Measurements from ENCODE around the gene JUN.

Gene JUN

DNA sequence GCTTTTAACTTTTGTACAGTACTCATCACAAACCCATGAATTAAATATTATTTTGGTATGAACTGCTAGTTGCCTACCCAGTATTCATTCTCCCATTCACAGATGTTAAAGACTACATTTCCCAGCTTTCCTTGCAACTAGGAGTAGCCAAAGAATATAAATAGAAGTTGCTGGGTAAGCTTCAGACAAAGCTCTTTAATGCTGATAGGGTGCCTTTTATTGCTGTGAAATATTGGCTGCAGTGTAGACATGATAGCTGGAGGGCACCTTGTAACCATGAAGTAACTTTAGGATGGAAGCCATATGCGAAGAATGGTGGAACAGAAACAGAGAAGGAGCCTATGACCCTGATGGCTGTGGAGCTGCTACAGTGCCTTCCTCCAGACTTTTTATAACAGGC, 16.7 kb downstream of the JUN start:
- H3K36me3 ChIP-seq (ENCODE audit: insufficient read depth, low read depth, low read length), result no peaks in the 10 kb centered on the region

GRCh38 chr1:58765441-58765840, 18.4 kb downstream of the JUN start:
- no peaks in the 10 kb centered on the region for H3K36me3 ChIP-seq (ENCODE audit: insufficient read depth, low read depth, low read length)
- no peak overlapping the region for H3K9ac ChIP-seq (ENCODE audit: low read depth, low read length)
- no peaks in the 10 kb centered on the region for H3K27me3 ChIP-seq (ENCODE audit: insufficient read depth, low read length)
- no peaks in the 10 kb centered on the region; the same call in 1 of the 2 replicates for H3K4me1 ChIP-seq (ENCODE audit: insufficient read depth, low read length)
- no peak overlapping the region for H3K4me3 ChIP-seq (ENCODE audit: low read length)
- no peak overlapping the region for H3K27ac ChIP-seq (ENCODE audit: low read length)
- H3K9me3 ChIP-seq (ENCODE audit: insufficient read depth, low read depth, low read length), result no peaks in the 10 kb centered on the region

More for the DNA sequence above, 16.7 kb downstream of the JUN start:
- Histone ChIP-seq H3K27ac (ENCODE audit: low read length) (no peak overlapping the region), H3K4me1 (ENCODE audit: insufficient read depth, low read length) (no peaks in the 10 kb centered on the region; the same call in 1 of the 2 replicates), H3K27me3 (ENCODE audit: insufficient read depth, low read length) (no peaks in the 10 kb centered on the region), H3K4me3 (ENCODE audit: low read length) (no peak overlapping the region), H3K9ac (ENCODE audit: low read depth, low read length) (no peak overlapping the region), H3K9me3 (ENCODE audit: insufficient read depth, low read depth, low read length) (no peaks in the 10 kb centered on the region)

DNA sequence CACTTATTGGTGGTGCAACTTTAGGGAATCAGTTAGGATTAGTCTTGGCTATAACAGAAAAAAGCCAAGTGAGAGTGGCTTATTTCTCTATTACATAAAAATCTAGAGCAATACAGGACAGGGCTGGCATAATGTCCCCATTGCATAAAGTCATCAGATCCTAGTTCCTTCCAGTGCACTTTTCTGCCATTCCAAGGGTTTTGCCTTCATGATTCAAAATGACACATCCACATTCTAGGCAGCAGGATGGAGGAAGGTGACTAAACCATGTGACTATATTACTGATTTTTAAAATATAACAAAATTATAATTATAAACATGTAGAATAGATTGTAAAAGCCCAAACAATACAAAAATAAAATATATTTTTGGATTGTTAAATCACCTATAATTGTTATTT, 18.8 kb downstream of the JUN start:
- Histone ChIP-seq H3K27ac (ENCODE audit: low read length) (no peak overlapping the region), H3K4me1 (ENCODE audit: insufficient read depth, low read length) (no peaks in the 10 kb centered on the region; the same call in 1 of the 2 replicates), H3K9ac (ENCODE audit: low read depth, low read length) (no peak overlapping the region), H3K4me3 (ENCODE audit: low read length) (no peak overlapping the region), H3K36me3 (ENCODE audit: insufficient read depth, low read depth, low read length) (no peaks in the 10 kb centered on the region), H3K9me3 (ENCODE audit: insufficient read depth, low read depth, low read length) (no peaks in the 10 kb centered on the region), H3K27me3 (ENCODE audit: insufficient read depth, low read length) (no peaks in the 10 kb centered on the region)

- no peaks in the 10 kb centered on the region for H3K36me3 ChIP-seq (ENCODE audit: insufficient read depth, low read depth, low read length)
- H3K27me3 ChIP-seq (ENCODE audit: insufficient read depth, low read length), result no peaks in the 10 kb centered on the region
- no peak overlapping the region for H3K27ac ChIP-seq (ENCODE audit: low read length)
- H3K9ac ChIP-seq (ENCODE audit: low read depth, low read length), result no peak overlapping the region
- H3K4me3 ChIP-seq (ENCODE audit: low read length), result no peak overlapping the region
- H3K4me1 ChIP-seq (ENCODE audit: insufficient read depth, low read length), result no peaks in the 10 kb centered on the region; the same call in 1 of the 2 replicates
- H3K9me3 ChIP-seq (ENCODE audit: insufficient read depth, low read depth, low read length), result no peaks in the 10 kb centered on the region
Measured at GRCh38 chr1:58764294-58764978, 19.4 kb downstream of the JUN start.

- Histone ChIP-seq H3K27ac (ENCODE audit: low read length) (no peak overlapping the region), H3K9me3 (ENCODE audit: insufficient read depth, low read depth, low read length) (no peaks in the 10 kb centered on the region), H3K9ac (ENCODE audit: low read depth, low read length) (no peak overlapping the region), H3K36me3 (ENCODE audit: insufficient read depth, low read depth, low read length) (no peaks in the 10 kb centered on the region), H3K4me1 (ENCODE audit: insufficient read depth, low read length) (no peaks in the 10 kb centered on the region), H3K4me3 (ENCODE audit: low read length) (no peak overlapping the region), H3K27me3 (ENCODE audit: insufficient read depth, low read length) (no peaks in the 10 kb centered on the region)
Measured at GRCh38 chr1:58763214-58763613, 20.6 kb downstream of the JUN start.

DNA sequence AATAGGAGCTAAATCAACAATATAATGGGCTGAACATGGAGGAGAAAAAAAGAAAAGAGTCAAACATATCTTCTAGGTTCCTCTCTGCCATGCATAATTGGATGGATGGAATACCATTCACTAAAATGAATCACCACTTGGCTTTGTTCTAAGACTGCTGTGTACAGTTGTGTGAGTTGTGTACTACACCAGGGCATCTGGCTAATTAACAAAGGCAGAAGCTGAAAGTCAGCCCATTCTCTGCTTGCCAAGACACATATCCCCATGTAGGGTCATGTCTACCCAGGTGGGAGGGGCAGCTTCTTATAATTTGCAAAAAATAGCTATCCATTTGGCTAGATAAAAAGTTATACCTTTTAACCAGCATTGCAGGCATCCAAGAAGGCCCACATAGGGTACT, 21.0 kb downstream of the JUN start:
- Histone ChIP-seq H3K27ac (ENCODE audit: low read length) (no peak overlapping the region), H3K4me3 (ENCODE audit: low read length) (no peak overlapping the region), H3K27me3 (ENCODE audit: insufficient read depth, low read length) (no peaks in the 10 kb centered on the region), H3K9ac (ENCODE audit: low read depth, low read length) (no peak overlapping the region), H3K9me3 (ENCODE audit: insufficient read depth, low read depth, low read length) (no peaks in the 10 kb centered on the region), H3K36me3 (ENCODE audit: insufficient read depth, low read depth, low read length) (no peaks in the 10 kb centered on the region), H3K4me1 (ENCODE audit: insufficient read depth, low read length) (no peaks in the 10 kb centered on the region)

DNA sequence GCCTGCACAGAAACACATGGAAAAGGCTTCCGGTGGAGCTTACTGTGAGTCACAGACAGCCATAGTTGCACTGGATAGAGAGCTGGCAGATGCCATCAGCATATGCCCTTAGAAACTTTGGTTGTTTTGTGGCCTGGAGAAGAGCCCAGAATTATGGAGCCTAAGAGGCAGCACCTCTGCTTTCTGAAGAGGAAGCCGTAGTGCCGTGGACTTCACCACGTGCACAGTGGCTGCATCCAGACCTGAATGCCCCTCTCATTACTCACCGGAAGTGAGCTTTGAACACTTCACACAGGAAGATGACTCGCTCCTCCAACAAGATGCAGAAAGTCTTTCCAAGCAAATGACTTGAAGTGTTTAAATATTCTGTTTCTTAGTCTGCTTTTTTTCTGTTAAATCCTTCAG, 28.4 kb downstream of the JUN start:
- peaks cover 2% of the 10 kb centered on the region; the same call in 1 of the 2 replicates for H3K4me1 ChIP-seq (ENCODE audit: insufficient read depth, low read length)
- no peaks in the 10 kb centered on the region for H3K36me3 ChIP-seq (ENCODE audit: insufficient read depth, low read depth, low read length)
- H3K4me3 ChIP-seq (ENCODE audit: low read length), result no peak overlapping the region
- no peaks in the 10 kb centered on the region for H3K27me3 ChIP-seq (ENCODE audit: insufficient read depth, low read length)
- H3K27ac ChIP-seq (ENCODE audit: low read length), result no peak overlapping the region
- H3K9me3 ChIP-seq (ENCODE audit: insufficient read depth, low read depth, low read length), result no peaks in the 10 kb centered on the region
- no peak overlapping the region for H3K9ac ChIP-seq (ENCODE audit: low read depth, low read length)

GRCh38 chr1:58754683-58755467, 29.0 kb downstream of the JUN start:
- Histone ChIP-seq H3K9ac (ENCODE audit: low read depth, low read length) (no peak overlapping the region), H3K27me3 (ENCODE audit: insufficient read depth, low read length) (no peaks in the 10 kb centered on the region), H3K36me3 (ENCODE audit: insufficient read depth, low read depth, low read length) (no peaks in the 10 kb centered on the region), H3K4me3 (ENCODE audit: low read length) (no peak overlapping the region), H3K9me3 (ENCODE audit: insufficient read depth, low read depth, low read length) (no peaks in the 10 kb centered on the region), H3K4me1 (ENCODE audit: insufficient read depth, low read length) (peaks cover 2% of the 10 kb centered on the region; the same call in 1 of the 2 replicates), H3K27ac (ENCODE audit: low read length) (no peak overlapping the region)

DNA sequence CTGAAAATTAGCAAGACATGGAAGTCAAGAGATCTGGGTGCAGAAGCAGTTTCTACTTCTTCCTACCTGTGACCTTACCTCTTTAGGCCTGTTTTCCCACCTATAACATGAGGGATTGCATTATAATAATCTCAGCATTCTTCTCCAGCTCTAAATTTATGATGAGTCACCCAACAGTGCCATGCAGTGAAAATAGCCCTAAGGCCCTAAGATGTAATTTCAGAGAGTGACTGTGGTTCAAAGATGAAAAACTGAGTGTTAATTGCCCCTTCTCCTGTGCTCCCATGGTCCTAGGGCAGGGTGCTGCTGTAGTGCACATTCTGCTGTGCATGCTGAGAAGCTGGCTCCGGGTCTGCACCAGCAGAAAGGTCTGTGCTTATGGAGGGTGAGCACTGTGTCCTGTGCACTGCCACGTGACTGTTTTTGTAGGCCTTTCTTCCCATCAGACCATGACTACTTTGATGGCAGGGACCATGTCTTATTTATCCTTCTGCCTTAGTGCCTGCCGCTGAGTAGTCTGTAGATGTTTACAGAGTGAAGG, 29.7 kb downstream of the JUN start:
- Histone ChIP-seq H3K27ac (ENCODE audit: low read length) (no peak overlapping the region), H3K9me3 (ENCODE audit: insufficient read depth, low read depth, low read length) (no peaks in the 10 kb centered on the region), H3K4me1 (ENCODE audit: insufficient read depth, low read length) (peaks cover 2% of the 10 kb centered on the region; the same call in 1 of the 2 replicates), H3K9ac (ENCODE audit: low read depth, low read length) (no peak overlapping the region), H3K36me3 (ENCODE audit: insufficient read depth, low read depth, low read length) (no peaks in the 10 kb centered on the region), H3K27me3 (ENCODE audit: insufficient read depth, low read length) (no peaks in the 10 kb centered on the region), H3K4me3 (ENCODE audit: low read length) (no peak overlapping the region)

DNA sequence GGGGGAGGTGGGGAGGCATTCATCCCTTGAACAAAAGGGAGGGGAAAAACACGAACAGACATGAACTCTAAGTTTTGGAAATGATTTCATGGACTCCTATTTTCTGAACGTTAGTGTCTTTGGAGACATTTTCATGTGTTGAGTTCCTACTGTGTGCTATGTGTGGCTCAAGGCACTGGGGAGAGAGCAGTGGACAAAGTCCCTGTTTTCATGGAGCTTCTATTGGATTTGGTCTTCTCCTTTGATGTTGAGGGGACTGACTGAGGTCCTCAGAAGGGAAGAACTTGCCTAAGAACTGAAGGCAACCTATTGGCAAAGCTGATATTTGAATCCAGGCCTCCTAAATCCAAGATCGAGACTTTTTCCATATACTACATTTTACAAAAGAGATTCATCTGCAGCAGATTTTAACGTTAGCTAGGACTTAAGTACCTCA, 30.4 kb downstream of the JUN start:
- H3K27ac ChIP-seq (ENCODE audit: low read length), result no peak overlapping the region
- no peaks in the 10 kb centered on the region for H3K27me3 ChIP-seq (ENCODE audit: insufficient read depth, low read length)
- no peaks in the 10 kb centered on the region for H3K36me3 ChIP-seq (ENCODE audit: insufficient read depth, low read depth, low read length)
- no peaks in the 10 kb centered on the region for H3K9me3 ChIP-seq (ENCODE audit: insufficient read depth, low read depth, low read length)
- no peak overlapping the region for H3K9ac ChIP-seq (ENCODE audit: low read depth, low read length)
- peaks cover 5% of the 10 kb centered on the region for H3K4me1 ChIP-seq (ENCODE audit: insufficient read depth, low read length)
- H3K4me3 ChIP-seq (ENCODE audit: low read length), result no peak overlapping the region

DNA sequence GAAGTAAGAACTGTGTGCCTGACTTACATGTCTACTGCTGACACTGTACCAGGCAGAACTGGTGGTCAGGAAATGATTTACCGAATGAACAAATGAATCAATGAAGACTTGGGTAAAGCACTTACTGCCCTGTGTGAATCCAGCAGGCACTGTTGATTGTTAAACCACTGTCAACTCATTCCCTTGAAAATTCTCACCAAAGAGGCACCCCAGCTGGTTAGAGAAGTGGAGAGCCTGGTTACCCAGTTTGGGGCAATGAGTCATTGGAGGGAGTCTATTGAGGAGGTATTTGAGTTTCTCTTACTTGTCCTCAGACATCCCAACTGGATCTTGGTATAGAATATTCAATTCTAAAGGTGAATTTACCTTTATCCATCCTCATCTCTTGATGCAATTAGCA, 34.2 kb downstream of the JUN start:
- H3K27ac ChIP-seq (ENCODE audit: low read length), result no peak overlapping the region
- H3K4me3 ChIP-seq (ENCODE audit: low read length), result no peak overlapping the region
- H3K27me3 ChIP-seq (ENCODE audit: insufficient read depth, low read length), result no peaks in the 10 kb centered on the region
- peaks cover 3% of the 10 kb centered on the region; the same call in 1 of the 2 replicates for H3K4me1 ChIP-seq (ENCODE audit: insufficient read depth, low read length)
- no peaks in the 10 kb centered on the region for H3K36me3 ChIP-seq (ENCODE audit: insufficient read depth, low read depth, low read length)
- no peaks in the 10 kb centered on the region for H3K9me3 ChIP-seq (ENCODE audit: insufficient read depth, low read depth, low read length)
- H3K9ac ChIP-seq (ENCODE audit: low read depth, low read length), result no peak overlapping the region

- Histone ChIP-seq H3K27ac (ENCODE audit: low read length) (no peak overlapping the region), H3K4me3 (ENCODE audit: low read length) (no peak overlapping the region), H3K27me3 (ENCODE audit: insufficient read depth, low read length) (no peaks in the 10 kb centered on the region), H3K4me1 (ENCODE audit: insufficient read depth, low read length) (peaks cover 3% of the 10 kb centered on the region; the same call in 1 of the 2 replicates), H3K36me3 (ENCODE audit: insufficient read depth, low read depth, low read length) (no peaks in the 10 kb centered on the region), H3K9ac (ENCODE audit: low read depth, low read length) (no peak overlapping the region), H3K9me3 (ENCODE audit: insufficient read depth, low read depth, low read length) (no peaks in the 10 kb centered on the region)
Measured at GRCh38 chr1:58748666-58749065, 35.2 kb downstream of the JUN start.
